Nephron (organoid): Measurements from ENCODE around the gene LAPTM5.
A peak's percentile ranks its signal among the peaks of the same experiment; 100 is the strongest.

Experiments
- H3K27ac Mint-ChIP-seq, 3 experiments: 2 replicates each; pipeline ENCODE4 v1.8.0; 2020; ENCODE audit warnings: mixed read lengths in 3 of 3, mild to moderate bottlenecking in 2 of 3, moderate library complexity in 1 of 3
- H3K27me3 Mint-ChIP-seq: 2 replicates; pipeline ENCODE4 v1.8.0; 2021; ENCODE audit warnings: low read depth, mild to moderate bottlenecking, moderate library complexity, mixed read lengths
- H3K36me3 Mint-ChIP-seq: 2 replicates; pipeline ENCODE4 v1.8.0; 2020; ENCODE audit warnings: low read depth, mixed read lengths
- H3K4me1 Mint-ChIP-seq: 2 replicates; pipeline ENCODE4 v1.8.0; 2020; ENCODE audit warnings: mixed read lengths
- H3K4me3 Mint-ChIP-seq, 3 experiments: 2 replicates each; pipeline ENCODE4 v1.8.0; 2020; ENCODE audit warnings: mild to moderate bottlenecking in 3 of 3, mixed read lengths in 3 of 3, moderate library complexity in 2 of 3
- H3K9me3 Mint-ChIP-seq: 2 replicates; pipeline ENCODE4 v1.8.0; 2020; ENCODE audit warnings: mixed read lengths
- TF ChIP-seq, protein P1 (sequence below), 3 experiments: fragments of 200-600 bp; sonication (generic); IDR thresholded peaks; one replicate each; pipeline ENCODE4 v1.5.0; 2021; ENCODE audit warnings: antibody characterized with exemption in 3 of 3; ENCODE audit not compliant: unreplicated experiment in 3 of 3

The LAPTM5 gene

DNA sequence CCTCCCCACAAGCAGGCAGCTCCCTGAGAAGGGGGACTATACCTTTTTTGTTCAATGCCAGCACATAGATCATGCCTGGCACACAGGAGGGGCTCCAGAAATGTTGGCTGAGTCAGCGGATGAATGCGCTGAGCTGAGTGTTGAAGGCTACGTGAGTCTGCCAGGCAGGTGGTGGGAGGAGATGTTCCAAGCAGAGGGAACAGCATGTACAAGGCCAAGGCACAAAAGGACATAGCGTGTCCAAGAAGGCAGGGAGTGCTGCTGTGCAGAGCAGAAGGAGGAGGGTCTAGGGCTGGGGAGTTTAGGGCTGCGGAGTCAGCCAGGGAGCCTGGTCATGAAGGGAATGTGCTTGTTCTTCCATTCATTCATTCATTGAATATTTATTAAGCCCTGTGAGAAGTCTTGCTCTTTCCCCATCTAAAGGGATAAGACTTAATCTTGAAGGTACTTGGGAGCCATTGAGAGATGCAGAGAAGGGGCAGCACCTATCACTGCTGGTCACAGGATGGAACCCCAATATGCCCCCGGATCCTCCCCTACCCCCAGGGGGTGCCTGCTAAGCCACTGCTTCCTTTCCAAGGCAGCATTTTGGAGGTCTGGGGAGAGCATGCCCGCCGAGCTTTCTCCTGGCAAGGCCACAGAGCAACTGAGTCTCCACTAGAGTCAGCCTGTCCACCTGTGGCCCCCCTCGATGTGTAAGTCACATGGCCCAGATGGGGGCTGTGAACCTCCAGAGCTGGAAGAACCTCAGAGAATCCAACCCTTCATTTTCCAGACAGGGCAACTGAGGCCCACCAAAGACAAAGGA is 31.2 kb upstream of the LAPTM5 start:
- TF ChIP-seq, protein P1, sequence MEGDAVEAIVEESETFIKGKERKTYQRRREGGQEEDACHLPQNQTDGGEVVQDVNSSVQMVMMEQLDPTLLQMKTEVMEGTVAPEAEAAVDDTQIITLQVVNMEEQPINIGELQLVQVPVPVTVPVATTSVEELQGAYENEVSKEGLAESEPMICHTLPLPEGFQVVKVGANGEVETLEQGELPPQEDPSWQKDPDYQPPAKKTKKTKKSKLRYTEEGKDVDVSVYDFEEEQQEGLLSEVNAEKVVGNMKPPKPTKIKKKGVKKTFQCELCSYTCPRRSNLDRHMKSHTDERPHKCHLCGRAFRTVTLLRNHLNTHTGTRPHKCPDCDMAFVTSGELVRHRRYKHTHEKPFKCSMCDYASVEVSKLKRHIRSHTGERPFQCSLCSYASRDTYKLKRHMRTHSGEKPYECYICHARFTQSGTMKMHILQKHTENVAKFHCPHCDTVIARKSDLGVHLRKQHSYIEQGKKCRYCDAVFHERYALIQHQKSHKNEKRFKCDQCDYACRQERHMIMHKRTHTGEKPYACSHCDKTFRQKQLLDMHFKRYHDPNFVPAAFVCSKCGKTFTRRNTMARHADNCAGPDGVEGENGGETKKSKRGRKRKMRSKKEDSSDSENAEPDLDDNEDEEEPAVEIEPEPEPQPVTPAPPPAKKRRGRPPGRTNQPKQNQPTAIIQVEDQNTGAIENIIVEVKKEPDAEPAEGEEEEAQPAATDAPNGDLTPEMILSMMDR (IDR thresholded peaks at IDR 0.05; ENCODE audit: unreplicated experiment in 3 of 3), result no peak
- H3K9me3 Mint-ChIP-seq, result no peaks in the 10 kb centered on the region
- peaks cover 11% of the 10 kb centered on the region for H3K4me1 Mint-ChIP-seq
- H3K4me3 Mint-ChIP-seq, result no peak overlapping the region
- peaks cover 18% of the 10 kb centered on the region for H3K27me3 Mint-ChIP-seq
- no peak overlapping the region for H3K27ac Mint-ChIP-seq
- H3K36me3 Mint-ChIP-seq, result no peaks in the 10 kb centered on the region

DNA sequence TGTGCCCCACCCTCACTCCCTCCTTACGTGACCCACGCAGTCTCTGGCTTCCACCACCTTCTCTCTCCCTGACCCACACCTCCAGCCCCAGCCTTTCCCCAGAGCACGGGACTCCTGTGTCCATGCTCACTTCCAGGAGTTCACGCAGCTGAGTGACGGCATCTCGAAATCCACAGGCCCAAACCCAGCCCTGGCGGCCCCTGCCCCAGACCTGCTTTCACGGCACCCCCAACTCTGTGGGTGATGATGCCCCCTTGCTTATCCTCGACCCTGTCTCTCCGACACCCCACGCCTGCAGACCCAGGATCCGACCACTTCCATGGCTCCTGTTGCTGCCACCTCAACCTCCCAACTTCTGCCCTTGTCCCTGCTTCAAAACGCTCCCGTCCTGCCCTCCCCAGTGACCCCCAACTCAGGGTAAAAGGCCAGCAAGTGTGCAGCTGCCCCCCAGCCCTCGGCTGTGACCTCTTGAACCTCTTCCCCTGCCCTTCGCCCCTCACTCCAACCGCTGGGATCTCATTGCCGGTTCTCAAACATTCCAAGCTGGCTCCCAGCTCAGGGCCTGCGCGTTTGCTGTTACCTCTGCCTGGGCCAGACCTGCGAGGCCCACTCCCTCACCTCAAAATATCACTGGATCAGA is 30.4 kb upstream of the LAPTM5 start:
- Mint-ChIP-seq H3K4me3 (no peak overlapping the region), H3K27ac (peak overlapping the region in 2 of 3 experiments; percentile 59 to 69), H3K4me1 (peaks cover 18% of the 10 kb centered on the region), H3K9me3 (no peaks in the 10 kb centered on the region), H3K27me3 (peaks cover 25% of the 10 kb centered on the region), H3K36me3 (no peaks in the 10 kb centered on the region)
- TF ChIP-seq, protein P1 (IDR thresholded peaks at IDR 0.05; ENCODE audit: unreplicated experiment in 3 of 3), result no peak

DNA sequence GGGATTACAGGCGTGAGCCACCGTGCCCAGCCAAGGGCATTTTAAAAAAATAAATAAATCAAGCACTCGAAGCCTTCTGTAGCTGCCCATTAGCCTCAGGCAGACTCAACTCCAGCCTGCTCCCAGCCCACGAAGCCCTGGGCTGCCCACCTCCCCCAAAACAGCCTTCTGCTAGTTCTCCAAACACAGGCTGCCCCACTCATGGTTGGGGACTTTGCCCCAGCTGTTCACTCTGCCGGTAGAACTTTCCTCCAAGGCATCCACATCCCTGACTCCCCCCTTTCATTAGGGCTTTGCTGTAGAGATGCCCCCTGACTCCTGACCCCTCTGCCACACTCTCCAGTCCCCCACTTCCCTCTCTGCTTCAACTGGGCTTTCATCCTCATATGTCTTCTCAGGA is 29.7 kb upstream of the LAPTM5 start:
- no peak overlapping the region for H3K4me3 Mint-ChIP-seq
- H3K27ac Mint-ChIP-seq, result peak overlapping the region in 2 of 3 experiments; percentile 59 to 69
- H3K4me1 Mint-ChIP-seq, result peaks cover 24% of the 10 kb centered on the region
- TF ChIP-seq, protein P1 (IDR thresholded peaks at IDR 0.05; ENCODE audit: unreplicated experiment in 3 of 3), result no peak
- no peaks in the 10 kb centered on the region for H3K9me3 Mint-ChIP-seq
- H3K36me3 Mint-ChIP-seq, result no peaks in the 10 kb centered on the region
- H3K27me3 Mint-ChIP-seq, result peaks cover 25% of the 10 kb centered on the region

DNA sequence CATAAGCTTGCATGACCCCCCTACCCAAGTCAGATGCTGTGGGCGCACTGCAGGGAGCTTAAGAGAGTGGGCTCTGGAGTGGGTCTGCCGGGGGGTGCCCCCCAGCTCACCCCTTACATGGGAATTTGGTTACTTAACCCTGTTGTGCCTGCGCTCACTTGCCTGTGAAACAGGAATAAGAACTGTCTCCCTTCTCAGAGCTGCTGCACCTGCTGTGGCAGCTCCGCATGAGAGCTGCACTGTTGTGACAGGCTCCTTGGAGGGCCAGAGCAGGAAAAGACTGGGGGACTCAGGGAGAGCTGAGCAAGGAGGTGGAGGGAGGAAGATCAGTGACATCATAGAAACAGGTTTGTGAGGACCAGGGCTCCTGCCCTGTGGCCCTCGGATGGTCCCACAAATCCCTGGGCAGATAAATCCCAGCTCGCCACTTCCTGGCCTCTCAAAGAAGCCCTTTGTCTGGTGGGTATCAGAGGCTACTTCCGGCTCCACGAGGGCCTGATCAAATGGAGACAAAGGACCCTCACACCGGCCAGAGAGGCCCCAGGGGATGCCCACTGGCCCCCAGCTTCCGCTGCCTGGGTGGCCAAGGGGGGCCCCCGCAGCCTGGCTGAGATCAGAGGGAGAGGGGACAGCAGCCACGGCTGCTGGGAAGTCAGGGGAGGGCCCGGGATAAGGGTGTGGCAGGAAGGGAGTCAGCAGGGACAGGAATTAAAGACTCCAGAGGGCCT is 28.9 kb upstream of the LAPTM5 start:
- H3K4me3 Mint-ChIP-seq, result no peak overlapping the region
- no peaks in the 10 kb centered on the region for H3K36me3 Mint-ChIP-seq
- H3K27me3 Mint-ChIP-seq, result peaks cover 24% of the 10 kb centered on the region
- no peaks in the 10 kb centered on the region for H3K9me3 Mint-ChIP-seq
- peaks cover 24% of the 10 kb centered on the region for H3K4me1 Mint-ChIP-seq
- TF ChIP-seq, protein P1 (IDR thresholded peaks at IDR 0.05; ENCODE audit: unreplicated experiment in 3 of 3), result no peak
- peak overlapping the region; percentile 38 to 89 (median 88) for H3K27ac Mint-ChIP-seq

DNA sequence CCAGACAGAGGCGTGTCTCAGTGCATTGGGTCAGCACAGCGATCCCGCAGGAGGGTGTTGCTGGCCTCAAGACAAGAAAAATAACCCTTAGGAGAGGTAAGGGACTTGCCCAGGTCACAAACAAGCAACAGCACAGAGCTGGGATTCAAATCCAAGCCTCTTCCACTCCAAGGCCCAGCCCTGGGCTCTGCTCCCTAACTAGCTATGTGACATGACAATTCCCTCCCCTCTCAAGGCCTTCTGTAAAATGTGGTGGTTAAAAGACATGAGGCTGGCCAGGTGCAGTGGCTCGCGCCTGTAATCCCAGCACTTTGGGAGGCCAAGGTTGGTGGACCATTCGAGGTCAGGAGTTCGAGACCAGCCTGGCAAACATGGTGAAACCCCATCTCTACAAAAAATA is 28.1 kb upstream of the LAPTM5 start:
- H3K4me1 Mint-ChIP-seq, result peaks cover 26% of the 10 kb centered on the region
- H3K4me3 Mint-ChIP-seq, result no peak overlapping the region
- peaks cover 20% of the 10 kb centered on the region for H3K27me3 Mint-ChIP-seq
- peak overlapping the region in 1 of 3 experiments; percentile 88 for H3K27ac Mint-ChIP-seq
- H3K9me3 Mint-ChIP-seq, result no peaks in the 10 kb centered on the region
- TF ChIP-seq, protein P1 (IDR thresholded peaks at IDR 0.05; ENCODE audit: unreplicated experiment in 3 of 3), result no peak
- no peaks in the 10 kb centered on the region for H3K36me3 Mint-ChIP-seq
